Right lobe of liver (tissue), 6 donors: ENCODE results near the gene PDCD11. TPM values are rescaled to one million over a fixed set of nuclear protein-coding genes. Genes with fewer than 3 reads are reported as not detected.

Source experiments
- ATAC-seq, 4 donors: fragments of 200-7000 bp; cut with Tn5 transposase; one replicate each; pipeline ENCODE4 v1.9.1; 2020; ENCODE audit warnings: mild to moderate bottlenecking in 4 of 4, moderate library complexity in 4 of 4
- DNase-seq, 3 donors: peaks; one replicate each; pipeline ENCODE4 v3.0.0-alpha.2; 2020
- H3K27ac ChIP-seq, 3 donors: fragments of 200-600 bp; one replicate each; pipeline ENCODE4 v1.8.0; 2022
- H3K27me3 ChIP-seq, 2 donors: fragments of 200-600 bp; one replicate each; pipeline ENCODE4 v1.8.0; 2022
- H3K36me3 ChIP-seq, 4 donors: fragments of 200-600 bp; sonication (generic) in 1 of 4; one replicate each; pipeline versions ENCODE4 v1.5.1 to v1.8.0; 2017 to 2022; ENCODE audit warnings: control low read depth in 1 of 4
- H3K4me1 ChIP-seq, 4 donors: fragments of 200-600 bp; sonication (generic) in 1 of 4; one replicate each; pipeline versions ENCODE4 v1.5.1 to v1.8.0; 2017 to 2022; ENCODE audit warnings: control low read depth in 1 of 4
- H3K4me3 ChIP-seq, 3 donors: fragments of 200-600 bp; one replicate each; pipeline ENCODE4 v1.8.0; 2022
- H3K9me3 ChIP-seq, 4 donors: fragments of 200-600 bp; sonication (generic) in 1 of 4; one replicate each; pipeline versions ENCODE4 v1.5.1 to v1.8.0; 2017 to 2022; ENCODE audit warnings: control low read depth in 1 of 4
- POLR2A ChIP-seq: fragments of 450-650 bp; IDR thresholded peaks from one replicate; pipeline ENCODE4 v1.6.1; 2017; ENCODE audit warnings: antibody characterized with exemption, mild to moderate bottlenecking
- WGBS: methylation state at CpG from one replicate; pipeline ENCODE4 v1.1.6; 2018; ENCODE audit warnings: low coverage, low lambda C conversion rate; ENCODE audit not compliant: insufficient coverage; ENCODE audit errors: missing lambda C conversion rate; 5-methylcytosine and 5-hydroxymethylcytosine counted together
- intact Hi-C, 2 donors: fragments of 100-400 bp; cut with DNase I; formaldehyde crosslinking; loops; one replicate each; pipeline versions ENCODE4 v1.11.2 to v1.14.1; 2022
- total RNA-seq, 6 experiments: library from RNA; depleted of rRNA in 2 of 6; stranded (reverse); fragments of >200 nt in 2 of 6; fragmentation: NEBNext Ultra II Directional in 3 of 6; extraction: Animal tissue kit (Norgen Biotek cat#: 25700) in 3 of 6; gene quantifications; one replicate each; pipeline versions ENCODE4 v1.1.0 to v1.2.4, GENCODE V29; 2016 to 2023
- TF ChIP-seq, protein P1 (sequence below), 4 donors: fragments of 200-600 bp in 3 of 4; fragments of 450-650 bp in 1 of 4; IDR thresholded peaks; one replicate each; pipeline versions ENCODE4 v1.5.1 to v1.8.0; 2016 to 2022; ENCODE audit warnings: antibody characterized with exemption in 4 of 4, mild to moderate bottlenecking in 2 of 4
- donor health status: DM: no; HTN: yes; CAD: no.
- donor health status: DM: no; HTN: no; CAD: no.
- donor health status: DM: no; HTN: no; CAD: no.
- donor health status: DM: no; HTN: yes; CAD: no.
- donor health status: DM: no; HTN: yes; CAD: no.

The PDCD11 gene
- total RNA-seq, 6 experiments from 2014 or later = 10.6 to 13.5 (median 12.0) TPM

GRCh38 chr10:103443475-103444185, 47.2 kb downstream of the PDCD11 start:
- intact Hi-C loops = no loop called here
- Histone ChIP-seq H3K36me3 (peaks cover 0 to 73% (median 39%) of the 10 kb centered on the region in 4 donors), H3K27me3 (no peaks in the 10 kb centered on the region), H3K4me1 (no peaks in the 10 kb centered on the region), H3K4me3 (no peak overlapping the region), H3K9me3 (no peaks in the 10 kb centered on the region), H3K27ac (no peak overlapping the region)
- DNase-seq (no peak), ATAC-seq (no peak)
- WGBS = no CpG with 5 or more reads among the region's 23 CpGs
- TF ChIP-seq, protein P1, sequence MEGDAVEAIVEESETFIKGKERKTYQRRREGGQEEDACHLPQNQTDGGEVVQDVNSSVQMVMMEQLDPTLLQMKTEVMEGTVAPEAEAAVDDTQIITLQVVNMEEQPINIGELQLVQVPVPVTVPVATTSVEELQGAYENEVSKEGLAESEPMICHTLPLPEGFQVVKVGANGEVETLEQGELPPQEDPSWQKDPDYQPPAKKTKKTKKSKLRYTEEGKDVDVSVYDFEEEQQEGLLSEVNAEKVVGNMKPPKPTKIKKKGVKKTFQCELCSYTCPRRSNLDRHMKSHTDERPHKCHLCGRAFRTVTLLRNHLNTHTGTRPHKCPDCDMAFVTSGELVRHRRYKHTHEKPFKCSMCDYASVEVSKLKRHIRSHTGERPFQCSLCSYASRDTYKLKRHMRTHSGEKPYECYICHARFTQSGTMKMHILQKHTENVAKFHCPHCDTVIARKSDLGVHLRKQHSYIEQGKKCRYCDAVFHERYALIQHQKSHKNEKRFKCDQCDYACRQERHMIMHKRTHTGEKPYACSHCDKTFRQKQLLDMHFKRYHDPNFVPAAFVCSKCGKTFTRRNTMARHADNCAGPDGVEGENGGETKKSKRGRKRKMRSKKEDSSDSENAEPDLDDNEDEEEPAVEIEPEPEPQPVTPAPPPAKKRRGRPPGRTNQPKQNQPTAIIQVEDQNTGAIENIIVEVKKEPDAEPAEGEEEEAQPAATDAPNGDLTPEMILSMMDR (IDR thresholded peaks at IDR 0.05) = no peak
- TF ChIP-seq POLR2A = no peak

- Histone ChIP-seq H3K4me1 (no peaks in the 10 kb centered on the region), H3K4me3 (no peak overlapping the region), H3K36me3 (peaks cover 0 to 66% (median 35%) of the 10 kb centered on the region in 4 donors), H3K27ac (no peak overlapping the region), H3K9me3 (no peaks in the 10 kb centered on the region), H3K27me3 (no peaks in the 10 kb centered on the region)
- ATAC-seq = no peak
- DNase-seq = no peak
- no CpG with 5 or more reads among the region's 10 CpGs for WGBS
- intact Hi-C loops = no loop called here
- TF ChIP-seq POLR2A = no peak
- TF ChIP-seq, protein P1 (IDR thresholded peaks at IDR 0.05) = no peak
Measured at GRCh38 chr10:103444478-103444877, 48.1 kb downstream of the PDCD11 start.

- TF ChIP-seq, protein P1 (IDR thresholded peaks at IDR 0.05) = no peak
- no peak for TF ChIP-seq POLR2A
- intact Hi-C loops = no loop called here
- no peak for DNase-seq
- no peaks in the 10 kb centered on the region for H3K4me1 ChIP-seq
- ATAC-seq = no peak
- H3K27ac ChIP-seq = peak overlapping the region in 2 of 3 donors; percentile 18 to 65
- H3K9me3 ChIP-seq = no peaks in the 10 kb centered on the region
- H3K27me3 ChIP-seq = no peaks in the 10 kb centered on the region
- no peak overlapping the region for H3K4me3 ChIP-seq
- 53% methylated on average over 6 of the region's 9 CpGs for WGBS
- peaks cover 0 to 57% (median 29%) of the 10 kb centered on the region in 4 donors for H3K36me3 ChIP-seq
Measured at GRCh38 chr10:103445366-103445765, 48.9 kb downstream of the PDCD11 start.

- DNase-seq (no peak), ATAC-seq (peak; percentile 24 to 58 (median 38))
- intact Hi-C loops = no loop called here
- H3K27ac ChIP-seq = peak overlapping the region in 2 of 3 donors; percentile 18 to 65
- H3K36me3 ChIP-seq = peaks cover 0 to 51% (median 28%) of the 10 kb centered on the region in 4 donors
- H3K4me1 ChIP-seq = no peaks in the 10 kb centered on the region
- H3K27me3 ChIP-seq = no peaks in the 10 kb centered on the region
- H3K4me3 ChIP-seq = no peak overlapping the region
- no peaks in the 10 kb centered on the region for H3K9me3 ChIP-seq
- WGBS = 60% methylated on average over 5 of the region's 12 CpGs
- TF ChIP-seq POLR2A = no peak
- TF ChIP-seq, protein P1 (IDR thresholded peaks at IDR 0.05) = no peak
Measured at GRCh38 chr10:103445767-103446567, 49.5 kb downstream of the PDCD11 start.
